PC-9 (cell line): ENCODE results near the gene PSMA7.

Source experiments
- CTCF ChIP-seq: fragments of 200-600 bp; sonication (generic); conservative IDR thresholded peaks from 2 replicates; pipeline ENCODE4 v1.6.1; 2017; ENCODE audit warnings: mixed run types, antibody characterized with exemption, mild to moderate bottlenecking, moderate library complexity
- EZH2 ChIP-seq: fragments of 200-600 bp; sonication (generic); IDR thresholded peaks from 2 replicates; pipeline ENCODE4 v1.8.0; 2017; ENCODE audit warnings: antibody characterized with exemption, low read depth

GRCh38 chr20:62163986-62164762 lies 21.0 kb upstream of the PSMA7 start:
- TF ChIP-seq CTCF (no peak), EZH2 (no peak)
